H9 (cell line): ENCODE results near the gene USPL1. TPM values are rescaled to one million over a fixed set of nuclear protein-coding genes. Genes with fewer than 3 reads are reported as not detected.
A peak's percentile ranks its signal among the peaks of the same experiment; 100 is the strongest.

Source experiments
- DNase-seq: peaks from one replicate; pipeline ENCODE4 v3.0.0-alpha.2; 2017
- H2AFZ ChIP-seq: one replicate; pipeline ENCODE4 v1.6.1; 2013; ENCODE audit warnings: mild to moderate bottlenecking, low read length, control low read depth, moderate library complexity
- H2AK5ac ChIP-seq: 2 replicates; pipeline ENCODE4 v1.6.1; 2013; ENCODE audit warnings: low read length, control low read depth, mixed read lengths; ENCODE audit not compliant: insufficient read length
- H2BK120ac ChIP-seq: one replicate; pipeline ENCODE4 v1.6.1; 2013; ENCODE audit warnings: low read depth, mild to moderate bottlenecking, low read length, control low read depth, inconsistent platforms; ENCODE audit not compliant: poor library complexity, severe bottlenecking
- H2BK12ac ChIP-seq: 2 replicates; pipeline ENCODE4 v1.6.1; 2013; ENCODE audit warnings: low read length, control low read depth, mixed read lengths, low read depth; ENCODE audit not compliant: insufficient read length
- H2BK15ac ChIP-seq: 2 replicates; pipeline ENCODE4 v1.6.1; 2013; ENCODE audit warnings: low read depth, low read length, control low read depth
- H2BK20ac ChIP-seq: one replicate; pipeline ENCODE4 v1.6.1; 2013; ENCODE audit warnings: low read depth, mild to moderate bottlenecking, low read length, control low read depth, inconsistent platforms; ENCODE audit not compliant: poor library complexity, severe bottlenecking
- H2BK5ac ChIP-seq: 2 replicates; pipeline ENCODE4 v1.6.1; 2013; ENCODE audit warnings: low read length, control low read depth, mixed read lengths; ENCODE audit not compliant: insufficient read length
- H3K14ac ChIP-seq: 2 replicates; pipeline ENCODE4 v1.6.1; 2013; ENCODE audit warnings: low read length, control low read depth; ENCODE audit not compliant: insufficient read depth
- H3K18ac ChIP-seq: 2 replicates; pipeline ENCODE4 v1.6.1; 2013; ENCODE audit warnings: low read depth, mild to moderate bottlenecking, mixed read lengths, low read length, control low read depth; ENCODE audit not compliant: insufficient read length
- H3K23ac ChIP-seq: 2 replicates; pipeline ENCODE4 v1.6.1; 2013; ENCODE audit warnings: low read length, control low read depth, mixed read lengths, low read depth; ENCODE audit not compliant: insufficient read length
- H3K23me2 ChIP-seq: 2 replicates; pipeline ENCODE4 v1.6.1; 2013; ENCODE audit warnings: low read depth, mild to moderate bottlenecking, mixed read lengths, low read length, control low read depth; ENCODE audit not compliant: insufficient read length, poor library complexity, severe bottlenecking
- H3K27ac ChIP-seq: 2 replicates; pipeline ENCODE4 v1.5.1; 2013; ENCODE audit warnings: low read length, control low read depth, mixed read lengths, low read depth; ENCODE audit not compliant: insufficient read length
- H3K27me3 ChIP-seq: 2 replicates; pipeline ENCODE4 v1.6.1; 2013; ENCODE audit warnings: low read length, control low read depth, inconsistent platforms; ENCODE audit not compliant: insufficient read depth
- H3K4ac ChIP-seq: 2 replicates; pipeline ENCODE4 v1.6.1; 2013; ENCODE audit warnings: low read depth, mild to moderate bottlenecking, control low read depth, inconsistent platforms, low read length, moderate library complexity
- H3K4me1 ChIP-seq: 2 replicates; pipeline ENCODE4 v1.6.1; 2013; ENCODE audit warnings: low read length, control low read depth, inconsistent platforms; ENCODE audit not compliant: insufficient read depth
- H3K4me2 ChIP-seq: 2 replicates; pipeline ENCODE4 v1.6.1; 2013; ENCODE audit warnings: low read length, control low read depth, mixed read lengths; ENCODE audit not compliant: insufficient read length, insufficient read depth
- H3K56ac ChIP-seq: 2 replicates; pipeline ENCODE4 v1.6.1; 2013; ENCODE audit warnings: low read depth, mild to moderate bottlenecking, mixed read lengths, low read length, control low read depth; ENCODE audit not compliant: insufficient read length
- H3K79me1 ChIP-seq: 2 replicates; pipeline ENCODE4 v1.6.1; 2013; ENCODE audit warnings: low read depth, mild to moderate bottlenecking, moderate library complexity, low read length, control low read depth, inconsistent platforms; ENCODE audit not compliant: insufficient read depth, poor library complexity, severe bottlenecking
- H3K79me2 ChIP-seq: 2 replicates; pipeline ENCODE4 v1.6.1; 2013; ENCODE audit warnings: low read length, control low read depth, inconsistent platforms; ENCODE audit not compliant: insufficient read depth
- H3K9ac ChIP-seq: 2 replicates; pipeline ENCODE4 v1.6.1; 2013; ENCODE audit warnings: low read length, control low read depth, mixed read lengths; ENCODE audit not compliant: insufficient read length; ENCODE audit errors: extremely low read depth
- H3K9me3 ChIP-seq: one replicate; pipeline ENCODE4 v1.6.1; 2013; ENCODE audit warnings: low read depth, low read length, inconsistent platforms; ENCODE audit not compliant: control insufficient read depth
- H3T11ph ChIP-seq: one replicate; pipeline ENCODE4 v1.6.1; 2013; ENCODE audit warnings: mild to moderate bottlenecking, low read length, control low read depth, inconsistent platforms
- H4K20me1 ChIP-seq: one replicate; pipeline ENCODE4 v1.6.1; 2013; ENCODE audit not compliant: control insufficient read depth, insufficient read length, insufficient read depth
- H4K5ac ChIP-seq: 2 replicates; pipeline ENCODE4 v1.6.1; 2013; ENCODE audit warnings: low read depth, mild to moderate bottlenecking, mixed read lengths, low read length, control low read depth; ENCODE audit not compliant: insufficient read length
- H4K8ac ChIP-seq: replicated peaks from 2 replicates; pipeline ENCODE4 v1.6.1; 2013; ENCODE audit warnings: low read length, control low read depth, mixed read lengths, low read depth; ENCODE audit not compliant: insufficient read length
- H4K91ac ChIP-seq: 2 replicates; pipeline ENCODE4 v1.6.1; 2013; ENCODE audit warnings: low read depth, mild to moderate bottlenecking, moderate library complexity, mixed read lengths, low read length, control low read depth; ENCODE audit not compliant: insufficient read length
- H3K27ac Mint-ChIP-seq, 3 experiments: 2 replicates in 2 of 3; 3 replicates in 1 of 3; pipeline ENCODE4 v1.8.0; 2020 to 2021; ENCODE audit warnings: mixed read lengths in 3 of 3, mild to moderate bottlenecking in 1 of 3, moderate library complexity in 1 of 3
- H3K27me3 Mint-ChIP-seq: 2 replicates; pipeline ENCODE4 v1.8.0; 2021; ENCODE audit warnings: low read depth, mild to moderate bottlenecking, moderate library complexity, mixed read lengths
- H3K36me3 Mint-ChIP-seq, 3 experiments: 2 replicates in 2 of 3; 3 replicates in 1 of 3; pipeline ENCODE4 v1.8.0; 2020 to 2021; ENCODE audit warnings: low read depth in 3 of 3, mixed read lengths in 3 of 3; ENCODE audit not compliant: insufficient read depth in 1 of 3
- H3K4me1 Mint-ChIP-seq, 2 experiments: 2 replicates each; pipeline ENCODE4 v1.8.0; 2020; ENCODE audit warnings: mixed read lengths in 2 of 2
- H3K4me3 Mint-ChIP-seq, 2 experiments: 2 replicates in 1 of 2; 3 replicates in 1 of 2; pipeline ENCODE4 v1.8.0; 2020 to 2021; ENCODE audit warnings: mild to moderate bottlenecking in 2 of 2, mixed read lengths in 2 of 2, moderate library complexity in 1 of 2
- H3K9me3 Mint-ChIP-seq, 2 experiments: 2 replicates in 1 of 2; 3 replicates in 1 of 2; pipeline ENCODE4 v1.8.0; 2020; ENCODE audit warnings: mild to moderate bottlenecking in 2 of 2, mixed read lengths in 2 of 2, moderate library complexity in 1 of 2
- WGBS: extraction: QIAGEN DNeasy Blood & Tissue Kit; methylation state at CpG from one replicate; pipeline ENCODE4 v1.1.7; 2013; ENCODE audit warnings: missing lambda C conversion rate, low lambda C conversion rate, mixed read lengths; ENCODE audit not compliant: insufficient read length; ENCODE audit errors: extremely low coverage; 5-methylcytosine and 5-hydroxymethylcytosine counted together
- total RNA-seq: library from RNA; stranded (reverse); gene quantifications from 2 replicates; pipeline ENCODE4 v1.2.1, GENCODE V29; 2021
- TF ChIP-seq, protein P1 (sequence below): fragments of 200-600 bp; sonication (generic); conservative IDR thresholded peaks from 3 replicates; pipeline ENCODE4 v1.8.0; 2021; ENCODE audit warnings: antibody characterized with exemption, mild to moderate bottlenecking

USPL1 gene
- total RNA-seq, 1 experiment from 2014 or later: 17.6 TPM

- Mint-ChIP-seq H3K4me1 (peaks cover 15 to 20% of the 10 kb centered on the region in 2 experiments), H3K4me3 (no peak overlapping the region; a peak in 1 of 5 replicates), H3K36me3 (no peaks in the 10 kb centered on the region), H3K27me3 (peaks cover 4% of the 10 kb centered on the region), H3K27ac (peak overlapping the region in 2 of 3 experiments; percentile 35 to 95; a peak in 4 of 7 replicates), H3K9me3 (no peaks in the 10 kb centered on the region; a peak in 1 of 5 replicates)
- H2AK5ac ChIP-seq: no peak overlapping the region
- H3K79me2 ChIP-seq: no peaks in the 10 kb centered on the region
- WGBS: no CpG with 5 or more reads among the region's 11 CpGs
- no peak overlapping the region for H3K27ac ChIP-seq
- H3K79me1 ChIP-seq: no peaks in the 10 kb centered on the region
- H3K14ac ChIP-seq: no peak overlapping the region
- H3K4me1 ChIP-seq: 0 out of 2 replicates have a peak, but pooled peaks cover 7% of the 10 kb centered on the region
- H2BK20ac ChIP-seq: no peak overlapping the region
- no peak overlapping the region for H2BK12ac ChIP-seq
- no peak overlapping the region for H3K4ac ChIP-seq
- H3T11ph ChIP-seq: no peak overlapping the region
- TF ChIP-seq, protein P1, sequence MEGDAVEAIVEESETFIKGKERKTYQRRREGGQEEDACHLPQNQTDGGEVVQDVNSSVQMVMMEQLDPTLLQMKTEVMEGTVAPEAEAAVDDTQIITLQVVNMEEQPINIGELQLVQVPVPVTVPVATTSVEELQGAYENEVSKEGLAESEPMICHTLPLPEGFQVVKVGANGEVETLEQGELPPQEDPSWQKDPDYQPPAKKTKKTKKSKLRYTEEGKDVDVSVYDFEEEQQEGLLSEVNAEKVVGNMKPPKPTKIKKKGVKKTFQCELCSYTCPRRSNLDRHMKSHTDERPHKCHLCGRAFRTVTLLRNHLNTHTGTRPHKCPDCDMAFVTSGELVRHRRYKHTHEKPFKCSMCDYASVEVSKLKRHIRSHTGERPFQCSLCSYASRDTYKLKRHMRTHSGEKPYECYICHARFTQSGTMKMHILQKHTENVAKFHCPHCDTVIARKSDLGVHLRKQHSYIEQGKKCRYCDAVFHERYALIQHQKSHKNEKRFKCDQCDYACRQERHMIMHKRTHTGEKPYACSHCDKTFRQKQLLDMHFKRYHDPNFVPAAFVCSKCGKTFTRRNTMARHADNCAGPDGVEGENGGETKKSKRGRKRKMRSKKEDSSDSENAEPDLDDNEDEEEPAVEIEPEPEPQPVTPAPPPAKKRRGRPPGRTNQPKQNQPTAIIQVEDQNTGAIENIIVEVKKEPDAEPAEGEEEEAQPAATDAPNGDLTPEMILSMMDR: no peak
- H2BK5ac ChIP-seq: no peak overlapping the region
- peak; percentile 47 for DNase-seq
- H2BK15ac ChIP-seq: no peak overlapping the region
- H3K23ac ChIP-seq: no peak overlapping the region
- peak overlapping the region; percentile 5 for H3K4me2 ChIP-seq
- no peak overlapping the region for H4K5ac ChIP-seq
- no peak overlapping the region for H4K8ac ChIP-seq
- no peak overlapping the region for H3K18ac ChIP-seq
- no peak overlapping the region for H4K91ac ChIP-seq
- no peak overlapping the region for H2AFZ ChIP-seq
- H3K56ac ChIP-seq: no peak overlapping the region
- H4K20me1 ChIP-seq: no peaks in the 10 kb centered on the region
- no peak overlapping the region for H3K9ac ChIP-seq
- no peak overlapping the region for H2BK120ac ChIP-seq
- H3K23me2 ChIP-seq: no peaks in the 10 kb centered on the region
- no peaks in the 10 kb centered on the region for H3K9me3 ChIP-seq
- H3K27me3 ChIP-seq: no peaks in the 10 kb centered on the region
These were observed 78.8 kb downstream of the USPL1 start for GRCh38 chr13:30696278-30697176.
